ENCODE measurements around the gene CCDC85B. TPM values are rescaled to one million over a fixed set of nuclear protein-coding genes. Genes with fewer than 3 reads are reported as not detected.
"Not testable (repeated sequence)": the region's sequence is repeated elsewhere in the genome, so short reads cannot be mapped to it uniquely, and the experiment has no call there.

The CCDC85B gene
- total RNA-seq: 10 to 100 TPM; 77.7 to 81.8 TPM

DNA sequence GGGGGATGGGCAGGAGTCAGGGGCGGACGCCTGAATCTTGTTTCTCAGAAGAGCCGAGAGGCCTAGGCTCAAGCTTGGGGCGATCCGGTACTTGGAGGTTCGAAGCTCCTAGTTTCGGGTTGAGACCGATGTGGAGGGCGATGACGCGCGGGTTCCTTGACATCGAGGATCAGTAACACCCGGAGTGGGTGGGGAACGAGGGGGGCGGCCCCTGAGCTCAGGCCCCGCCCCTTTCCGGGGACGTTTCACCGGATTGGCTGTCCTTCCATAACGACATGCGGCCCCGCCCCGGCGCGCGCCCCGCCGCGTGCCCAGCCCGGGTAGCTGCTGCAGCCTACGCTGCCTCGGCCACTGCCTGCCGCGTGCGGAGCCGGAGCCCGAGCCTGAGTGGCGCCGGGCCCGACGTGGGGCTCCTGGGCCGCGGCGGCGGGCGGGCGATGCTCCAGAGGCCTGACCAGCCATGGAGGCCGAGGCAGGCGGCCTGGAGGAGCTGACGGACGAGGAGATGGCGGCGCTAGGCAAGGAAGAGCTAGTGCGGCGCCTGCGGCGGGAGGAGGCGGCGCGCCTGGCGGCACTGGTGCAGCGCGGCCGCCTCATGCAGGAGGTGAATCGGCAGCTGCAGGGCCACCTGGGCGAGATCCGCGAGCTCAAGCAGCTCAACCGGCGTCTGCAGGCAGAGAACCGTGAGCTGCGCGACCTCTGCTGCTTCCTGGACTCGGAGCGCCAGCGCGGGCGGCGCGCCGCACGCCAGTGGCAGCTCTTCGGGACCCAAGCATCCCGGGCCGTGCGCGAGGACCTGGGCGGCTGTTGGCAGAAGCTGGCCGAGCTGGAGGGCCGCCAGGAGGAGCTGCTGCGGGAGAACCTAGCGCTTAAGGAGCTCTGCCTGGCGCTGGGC lies at the start of gene CCDC85B:
Gene CCDC85B (plus strand): TSS at position 350 of the 895 bp plus-strand sequence. CDS start 111 bp downstream, at position 461.
- POLR2A ChIA-PET: interaction anchor here (0.6 to 4.7 kb wide), 20 partner anchors 9 to 383 kb away, joined by 3 to 67 read pairs (median 4); partner anchors contain the start of genes BANF1, C11orf68, CFL1 and EIF1AD
- CTCF ChIA-PET: interaction anchor here (1.1 to 12.8 kb wide), 12 partner anchors 8 to 177 kb away, joined by 3 to 163 read pairs (median 12); partner anchors contain the start of genes C11orf68, CFL1, CTSW and FOSL1

DNA sequence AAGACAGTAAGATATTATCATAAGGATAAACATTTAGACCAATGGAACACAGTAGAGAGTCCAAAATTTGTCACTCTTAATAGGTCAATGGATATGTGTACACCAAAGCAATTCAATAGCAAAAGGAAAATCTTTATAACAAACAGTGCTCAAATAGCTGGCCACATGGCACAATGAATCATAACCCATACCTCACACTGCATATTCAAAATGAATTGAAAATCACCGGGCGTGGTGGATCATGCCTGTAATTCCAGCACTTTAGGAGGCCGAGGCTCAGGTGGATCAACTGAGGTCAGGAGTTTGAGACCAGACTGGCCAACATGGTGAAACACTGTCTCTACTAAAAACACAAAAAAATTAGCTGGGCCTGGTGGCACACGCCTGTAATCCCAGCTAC lies 48.3 kb upstream of the CCDC85B start:
- ChIA-PET CTCF (interaction anchor here (0.6 to 1.7 kb wide), 4 partner anchors 15 to 1005 kb away, joined by 3 to 5 read pairs (median 4); no protein-coding TSS in a partner anchor), POLR2A (no interaction called here)

DNA sequence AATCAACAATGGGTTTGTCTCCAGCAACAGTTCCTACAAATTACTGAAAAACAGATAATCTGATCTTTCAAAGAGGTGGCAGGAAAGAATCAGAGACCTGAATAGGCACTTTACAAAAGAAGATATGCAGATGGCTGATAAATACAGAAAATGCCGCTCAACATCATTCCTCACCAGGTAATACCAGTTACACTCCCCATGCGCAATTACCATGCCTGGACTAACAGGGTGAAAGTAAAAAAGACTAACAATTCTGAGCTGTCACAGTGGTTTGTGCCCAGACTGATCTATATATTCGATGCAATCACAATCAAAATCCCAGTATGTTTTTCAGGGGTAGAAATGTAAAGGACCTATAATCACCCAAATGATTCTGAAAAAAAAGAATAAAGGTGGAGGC lies 46.7 kb upstream of the CCDC85B start:
- POLR2A ChIA-PET: interaction anchor here (0.9 kb wide), 1 partner anchor 9 kb away, joined by 3 read pairs; no protein-coding TSS in a partner anchor
- CTCF ChIA-PET: interaction anchor here (0.6 to 1.7 kb wide), 4 partner anchors 31 to 1113 kb away, joined by 3 to 4 read pairs (median 4); no protein-coding TSS in a partner anchor

DNA sequence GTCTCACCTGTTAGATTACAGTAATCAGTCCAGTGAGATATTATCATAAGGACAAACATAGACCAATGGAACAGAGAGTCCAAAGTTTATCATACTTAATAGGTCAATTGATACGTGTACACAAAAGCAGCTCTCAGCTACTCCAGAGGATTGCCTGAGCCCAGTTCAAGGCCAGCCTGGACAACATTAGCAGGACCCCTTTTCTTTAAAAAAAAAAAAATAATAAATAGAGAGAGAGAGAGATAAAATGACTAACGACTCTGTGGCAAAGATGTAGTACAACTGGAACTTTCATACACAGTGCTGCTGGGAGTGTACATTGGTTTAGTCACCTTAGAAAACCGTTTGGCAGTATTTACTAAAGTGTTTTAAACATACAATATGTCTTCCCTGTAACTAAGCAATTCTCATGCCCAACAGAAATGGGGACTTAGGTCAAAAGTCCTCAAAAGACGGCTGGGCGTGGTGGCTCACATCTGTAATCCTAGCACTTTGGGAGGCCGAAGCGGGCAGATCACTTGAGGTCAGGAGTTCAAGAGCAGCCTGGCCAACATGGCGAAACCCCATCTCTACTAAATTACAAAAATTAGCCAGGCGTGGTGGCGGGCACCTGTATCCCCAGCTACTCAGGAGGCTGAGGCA lies 46.1 kb upstream of the CCDC85B start:
- POLR2A ChIA-PET: no interaction called here
- CTCF ChIA-PET: interaction anchor here (0.6 kb wide), 1 partner anchor 31 kb away, joined by 3 read pairs; no protein-coding TSS in a partner anchor

DNA sequence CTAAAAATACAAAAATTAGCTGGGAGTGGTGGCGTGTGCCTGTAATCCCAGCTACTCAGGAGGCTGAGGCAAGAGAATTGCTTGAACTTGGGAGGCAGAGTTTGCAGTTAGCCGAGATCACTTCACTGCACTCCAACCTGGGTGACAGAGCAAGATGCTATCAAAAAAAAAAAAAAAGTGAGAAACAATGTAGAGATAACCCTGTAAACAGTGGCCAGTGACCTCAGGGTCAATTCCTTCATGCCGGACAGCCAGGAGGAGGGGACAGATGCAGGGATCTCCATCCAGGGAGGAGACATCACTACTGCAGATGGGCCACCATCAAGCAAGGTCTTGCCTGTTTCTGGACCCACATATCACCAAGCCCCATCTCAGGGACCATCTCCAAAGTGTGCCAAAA lies 42.7 kb upstream of the CCDC85B start:
- POLR2A ChIA-PET: interaction anchor here (0.7 kb wide), 2 partner anchors 40 to 202 kb away, joined by 3 to 5 read pairs; no protein-coding TSS in a partner anchor

DNA sequence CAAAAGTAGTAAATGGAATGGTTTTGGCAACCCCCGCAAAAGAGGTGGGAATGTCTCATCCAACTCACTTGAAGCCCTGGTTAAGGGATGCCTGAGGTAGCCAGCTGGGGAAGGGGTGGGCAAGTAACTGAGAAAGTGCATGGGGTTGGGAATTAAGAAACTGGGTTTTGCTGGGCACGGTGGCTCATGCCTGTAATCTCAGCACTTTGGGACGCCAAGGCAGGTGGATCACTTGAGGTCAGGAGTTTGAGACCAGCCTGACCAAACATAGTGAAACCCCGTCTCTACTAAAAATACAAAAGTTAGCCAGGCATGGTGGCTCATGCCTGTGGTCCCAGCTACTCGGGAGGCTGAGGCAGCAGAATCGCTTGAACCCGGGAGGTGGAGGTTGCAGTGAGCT lies 41.8 kb upstream of the CCDC85B start:
- POLR2A ChIA-PET: not testable (repeated sequence)
- CTCF ChIA-PET: interaction anchor here (0.7 to 0.9 kb wide), 4 partner anchors 13 to 68 kb away, joined by 3 to 4 read pairs (median 3); partner anchors contain the start of gene FIBP

More for the DNA sequence above, 42.7 kb upstream of the CCDC85B start:
- CTCF ChIA-PET: interaction anchor here (0.7 to 0.9 kb wide), 3 partner anchors 40 to 94 kb away, joined by 3 to 4 read pairs (median 3); partner anchors contain the start of gene FIBP

DNA sequence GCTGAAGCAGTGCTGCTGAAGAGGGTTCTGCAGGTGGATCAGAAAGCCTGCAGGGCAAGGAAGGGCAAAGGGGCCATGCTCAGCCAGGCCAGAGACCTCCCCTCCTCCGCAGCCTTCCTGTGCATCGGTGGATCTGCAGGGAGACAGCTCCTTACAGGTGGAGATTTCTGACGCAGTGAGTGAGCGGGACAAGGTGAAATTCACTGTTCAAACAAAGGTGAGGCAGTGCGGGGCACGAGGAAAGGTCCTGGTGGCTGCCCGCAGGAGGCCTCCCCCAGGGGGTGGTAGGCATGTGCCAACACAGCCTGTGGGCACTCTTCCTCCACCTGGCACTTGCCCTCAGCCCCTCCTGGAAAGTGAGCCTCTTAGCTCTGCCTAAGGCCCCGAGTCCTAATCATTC lies 41.1 kb upstream of the CCDC85B start:
- POLR2A ChIA-PET: no interaction called here
- CTCF ChIA-PET: interaction anchor here (0.5 to 3.0 kb wide), 4 partner anchors 10 to 80 kb away, joined by 3 to 13 read pairs (median 3); partner anchors contain the start of gene FIBP

DNA sequence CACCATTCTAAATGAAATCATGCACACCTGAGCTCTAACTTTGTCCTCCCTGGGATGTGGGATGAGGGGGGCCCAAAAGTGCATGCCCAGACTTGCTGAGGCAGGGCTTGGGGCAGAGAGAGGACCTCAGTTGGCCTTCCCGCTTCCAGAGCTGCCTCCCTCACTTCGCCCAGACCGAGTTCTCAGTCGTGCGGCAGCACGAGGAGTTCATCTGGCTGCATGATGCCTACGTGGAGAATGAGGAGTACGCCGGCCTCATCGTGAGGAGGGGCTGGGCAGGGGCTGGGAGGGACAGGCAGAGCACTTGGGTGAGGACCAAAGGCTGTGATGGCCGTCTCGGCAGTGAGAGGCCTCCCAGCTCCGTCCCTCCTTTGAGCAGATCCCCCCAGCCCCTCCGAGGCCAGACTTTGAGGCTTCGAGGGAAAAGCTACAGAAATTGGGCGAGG lies 40.7 kb upstream of the CCDC85B start:
- CTCF ChIA-PET: interaction anchor here (0.6 to 3.0 kb wide), 4 partner anchors 11 to 80 kb away, joined by 3 to 13 read pairs (median 3); no protein-coding TSS in a partner anchor

DNA sequence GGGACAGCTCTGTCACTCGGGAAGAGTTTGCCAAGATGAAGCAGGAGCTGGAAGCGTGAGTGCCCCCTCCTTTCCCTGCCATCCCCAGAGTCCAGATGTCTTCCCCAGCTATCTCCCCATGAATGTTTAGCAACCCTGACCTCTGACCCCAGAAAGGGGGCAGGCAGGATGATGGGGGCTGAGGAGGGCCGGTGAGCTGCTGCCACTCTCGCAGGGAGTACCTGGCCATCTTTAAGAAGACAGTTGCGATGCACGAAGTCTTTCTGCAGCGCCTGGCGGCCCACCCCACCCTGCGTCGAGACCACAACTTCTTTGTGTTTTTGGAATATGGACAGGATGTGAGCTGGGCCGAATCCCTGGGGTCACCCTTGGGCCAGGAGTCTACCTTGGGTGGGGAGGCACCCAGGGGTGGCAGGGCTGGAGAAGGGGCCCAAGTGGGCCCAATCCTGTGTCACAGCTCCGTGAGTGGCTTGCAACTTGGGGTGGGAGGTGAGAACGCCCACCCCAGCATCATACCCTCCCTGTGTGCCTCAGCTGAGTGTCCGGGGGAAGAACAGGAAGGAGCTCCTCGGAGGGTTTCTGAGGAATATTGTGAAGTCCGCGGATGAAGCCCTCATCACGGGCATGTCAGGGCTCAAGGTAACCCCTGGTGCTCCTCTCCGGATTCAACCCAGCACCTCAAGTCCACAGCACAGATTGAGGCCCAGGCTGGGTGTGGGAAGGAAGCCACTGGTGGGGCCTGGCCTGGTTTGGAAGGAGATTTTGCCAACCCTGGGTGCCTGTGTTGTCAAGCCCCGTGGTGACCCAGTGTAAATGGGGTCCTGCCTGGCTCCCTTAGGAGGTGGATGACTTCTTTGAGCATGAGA lies 40.0 kb upstream of the CCDC85B start:
- POLR2A ChIA-PET: interaction anchor here (0.6 to 2.1 kb wide), 4 partner anchors 17 to 699 kb away, joined by 3 to 6 read pairs (median 4); partner anchors contain the start of genes CCDC85B and SNX32
- CTCF ChIA-PET: interaction anchor here (0.6 to 3.6 kb wide), 7 partner anchors 12 to 70 kb away, joined by 3 to 17 read pairs (median 8); partner anchors contain the start of genes AP5B1, CCDC85B, FIBP and SNX32

More for the DNA sequence above, 40.7 kb upstream of the CCDC85B start:
- POLR2A ChIA-PET: interaction anchor here (2.1 kb wide), 1 partner anchor 16 kb away, joined by 6 read pairs; the partner anchor contains the start of gene SNX32

DNA sequence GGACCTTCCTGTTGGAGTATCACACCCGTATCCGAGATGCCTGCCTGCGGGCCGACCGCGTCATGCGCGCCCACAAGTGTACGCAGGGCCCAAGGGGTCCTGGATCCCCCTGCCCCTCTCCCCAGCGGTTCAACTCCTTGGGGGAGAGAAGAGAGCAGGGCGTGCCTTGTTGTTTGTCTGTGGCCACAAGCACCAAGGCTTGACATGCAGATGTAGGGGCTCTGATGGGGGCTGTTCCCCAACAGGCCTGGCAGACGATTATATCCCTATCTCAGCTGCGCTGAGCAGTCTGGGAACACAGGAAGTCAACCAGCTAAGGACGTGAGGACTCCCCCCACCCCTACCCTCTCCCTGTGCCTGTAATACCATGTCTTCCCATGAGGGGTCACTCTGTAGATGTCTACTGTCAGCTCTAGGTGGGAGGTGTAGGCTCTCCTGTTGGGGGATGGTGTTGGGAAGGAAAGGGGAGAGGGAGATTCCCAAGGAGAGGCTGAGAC lies 39.3 kb upstream of the CCDC85B start:
- CTCF ChIA-PET: interaction anchor here (1.3 to 3.6 kb wide), 5 partner anchors 12 to 71 kb away, joined by 5 to 17 read pairs (median 8); partner anchors contain the start of genes AP5B1, CCDC85B, FIBP and SNX32
- POLR2A ChIA-PET: interaction anchor here (0.6 to 2.1 kb wide), 4 partner anchors 18 to 699 kb away, joined by 3 to 6 read pairs (median 4); partner anchors contain the start of genes CCDC85B and SNX32

DNA sequence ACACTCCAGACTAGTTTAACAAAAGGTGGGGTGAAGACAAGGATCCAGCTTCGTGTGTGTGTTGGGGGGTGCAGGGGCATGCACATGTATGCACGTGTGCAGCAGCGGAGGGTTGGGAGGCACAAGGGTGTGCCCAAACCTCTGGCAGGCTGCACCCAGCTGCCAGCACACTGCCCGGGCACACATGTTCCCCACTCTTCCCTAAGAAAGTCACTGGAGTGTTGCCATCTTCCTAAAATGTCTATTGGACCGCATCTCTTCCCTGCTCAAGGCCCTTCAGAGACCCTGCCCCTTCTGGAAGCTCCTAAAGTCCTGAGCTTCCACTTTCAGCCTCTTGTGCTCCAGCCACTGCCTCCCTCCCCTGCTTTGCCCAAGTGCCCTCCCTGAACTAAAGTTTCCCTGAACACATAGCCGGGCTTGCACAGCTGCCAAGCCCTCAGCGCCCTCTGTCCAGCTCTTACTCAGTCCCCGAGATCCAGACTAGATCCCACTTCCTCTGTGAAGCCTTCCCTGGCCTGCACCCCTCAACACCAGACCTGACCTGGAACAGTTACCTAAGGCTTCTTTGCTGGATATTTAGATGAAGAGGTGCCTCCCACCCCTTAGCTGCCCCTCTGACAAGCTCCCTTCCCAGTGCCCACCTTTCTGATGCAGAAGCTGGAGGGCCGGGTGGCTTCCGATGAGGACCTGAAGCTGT lies 38.5 kb upstream of the CCDC85B start:
- POLR2A ChIA-PET: interaction anchor here (0.6 to 2.1 kb wide), 6 partner anchors 9 to 189 kb away, joined by 3 to 6 read pairs (median 4); partner anchors contain the start of genes CCDC85B, FIBP, RELA and SNX32
- CTCF ChIA-PET: interaction anchor here (1.0 to 3.6 kb wide), 7 partner anchors 13 to 141 kb away, joined by 3 to 17 read pairs (median 8); partner anchors contain the start of genes AP5B1, CCDC85B, FIBP and SNX32

DNA sequence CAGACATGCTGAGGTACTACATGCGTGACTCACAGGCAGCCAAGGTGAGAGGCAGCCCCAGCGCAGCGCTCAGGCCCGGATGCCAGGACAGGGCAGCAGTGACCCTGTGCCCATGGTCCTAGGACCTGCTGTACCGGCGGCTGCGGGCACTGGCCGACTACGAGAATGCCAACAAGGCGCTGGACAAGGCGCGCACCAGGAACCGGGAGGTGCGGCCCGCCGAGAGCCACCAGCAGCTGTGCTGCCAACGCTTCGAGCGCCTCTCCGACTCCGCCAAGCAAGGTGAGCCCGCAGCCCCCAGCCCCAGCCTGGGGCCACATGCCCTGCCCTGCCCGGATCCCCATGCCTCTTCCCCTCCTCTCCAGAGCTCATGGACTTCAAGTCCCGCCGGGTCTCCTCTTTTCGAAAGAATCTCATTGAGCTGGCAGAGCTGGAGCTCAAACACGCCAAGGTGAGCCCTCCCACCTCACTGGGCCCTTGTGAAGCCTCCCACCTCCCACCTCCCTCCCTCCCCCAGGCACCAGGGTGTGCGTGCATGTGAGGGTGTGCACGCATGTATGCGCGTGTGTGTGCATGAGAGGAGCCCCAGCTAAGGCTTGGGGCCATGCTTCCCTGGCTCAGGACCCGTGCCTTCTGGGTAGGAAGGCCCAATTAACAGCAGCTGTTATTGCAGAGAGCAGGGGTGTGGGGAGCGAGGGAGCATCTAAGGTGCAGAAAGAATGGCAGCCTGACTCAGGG lies 37.8 kb upstream of the CCDC85B start:
- ChIA-PET CTCF (interaction anchor here (0.6 to 3.6 kb wide), 5 partner anchors 32 to 348 kb away, joined by 3 to 17 read pairs (median 4); partner anchors contain the start of genes AP5B1, CCDC85B and FIBP), POLR2A (interaction anchor here (0.6 to 1.6 kb wide), 6 partner anchors 8 to 190 kb away, joined by 3 to 5 read pairs (median 3); partner anchors contain the start of genes CCDC85B, FIBP and RELA)

DNA sequence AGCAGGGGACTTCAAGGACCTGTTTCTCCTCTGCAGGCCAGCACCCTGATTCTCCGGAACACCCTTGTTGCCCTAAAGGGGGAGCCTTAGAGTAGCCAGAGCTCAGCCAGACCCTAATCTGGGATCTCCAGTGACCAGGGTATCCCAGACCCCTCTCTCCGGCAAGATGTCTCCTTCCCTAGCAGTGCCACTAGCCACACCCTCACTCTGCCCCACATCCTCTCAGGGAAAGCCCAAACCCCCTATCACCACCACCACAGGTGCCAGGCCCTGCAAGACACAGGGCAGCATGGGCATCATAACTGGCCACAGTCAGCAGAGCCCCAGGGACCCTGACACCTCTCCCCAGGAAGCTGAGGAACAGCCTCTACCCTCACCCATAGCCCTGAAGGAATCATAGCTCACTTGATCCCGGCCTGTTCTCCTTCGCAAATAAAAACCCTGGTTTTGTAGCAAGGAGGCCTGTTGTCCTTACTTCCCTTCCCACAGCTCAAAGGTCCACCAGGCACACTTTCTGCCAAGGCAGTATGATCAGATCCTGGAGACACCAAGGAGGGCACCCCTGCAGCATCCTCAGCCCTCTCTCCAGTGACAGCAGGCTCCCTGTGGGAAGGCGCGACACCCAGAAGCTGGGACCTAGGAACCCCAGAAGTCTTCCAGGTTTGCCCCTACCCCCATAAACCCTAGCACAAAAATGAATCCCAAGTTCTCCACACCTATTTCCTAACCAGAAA lies 37.1 kb upstream of the CCDC85B start:
- ChIA-PET POLR2A (interaction anchor here (1.0 kb wide), 1 partner anchor 10 kb away, joined by 3 read pairs; no protein-coding TSS in a partner anchor), CTCF (interaction anchor here (0.6 to 3.6 kb wide), 5 partner anchors 31 to 142 kb away, joined by 3 to 17 read pairs (median 5); partner anchors contain the start of genes AP5B1, CCDC85B and FIBP)

DNA sequence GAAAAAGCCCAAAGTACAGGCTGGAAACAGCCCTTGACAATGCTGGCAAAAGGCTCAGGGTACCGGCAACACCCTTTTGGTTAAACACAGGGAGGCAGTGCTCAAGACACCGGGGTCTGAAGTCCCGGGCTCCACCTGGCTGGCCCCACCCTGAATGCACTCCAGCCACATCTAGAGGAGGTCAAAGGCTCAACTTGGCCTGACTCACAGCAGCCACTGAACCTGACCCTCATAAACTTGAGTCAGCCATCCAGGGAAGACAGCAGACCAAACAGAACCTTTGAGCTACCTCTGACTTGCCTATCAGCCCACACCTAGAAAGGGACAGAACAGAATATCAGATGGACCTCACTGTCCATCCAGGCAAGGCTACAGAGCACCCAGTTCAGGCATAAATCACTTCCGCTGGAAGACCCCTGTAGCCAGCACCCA lies 36.3 kb upstream of the CCDC85B start:
- CTCF ChIA-PET: no interaction called here
- POLR2A ChIA-PET: no interaction called here
